HEK293T (cell line): ENCODE measurements around the gene CAMK1D.

Experiments
- CTCF ChIA-PET: fragments of 350-600 bp; formaldehyde crosslinking; extraction: SDS; loops from one replicate; lab custom pipeline; 2021; ENCODE audit warnings: antibody characterized with exemption, inconsistent platforms; lab: Yijun Ruan, JAX
- POLR2A ChIA-PET: fragments of 350-600 bp; formaldehyde crosslinking; extraction: SDS; loops from one replicate; lab custom pipeline; 2020; ENCODE audit warnings: antibody characterized with exemption, inconsistent platforms; lab: Yijun Ruan, JAX
- DNase-seq: peaks from one replicate; pipeline ENCODE4 v3.0.0; 2012; ENCODE audit warnings: mixed read lengths; ENCODE audit errors: extremely low spot score
- ARNT ChIP-seq: fragments of 450-650 bp; IDR thresholded peaks from 2 replicates; pipeline ENCODE4 v1.6.1; 2017; ENCODE audit warnings: mild to moderate bottlenecking
- BHLHE40 ChIP-seq: fragments of 450-650 bp; IDR thresholded peaks from 2 replicates; pipeline ENCODE4 v1.6.1; 2016; ENCODE audit warnings: mild to moderate bottlenecking, moderate library complexity, borderline replicate concordance
- CTBP1 ChIP-seq: fragments of 450-650 bp; IDR thresholded peaks from 2 replicates; pipeline ENCODE4 v1.6.1; 2016; ENCODE audit warnings: borderline replicate concordance
- ELF4 ChIP-seq: fragments of 450-650 bp; IDR thresholded peaks from 2 replicates; pipeline ENCODE4 v1.6.1; 2017; ENCODE audit warnings: antibody characterized with exemption
- FOXA1 ChIP-seq: fragments of 450-650 bp; IDR thresholded peaks from 2 replicates; pipeline ENCODE4 v1.6.1; 2016; ENCODE audit warnings: mild to moderate bottlenecking
- FOXK2 ChIP-seq: fragments of 450-650 bp; IDR thresholded peaks from 2 replicates; pipeline ENCODE4 v1.6.1; 2016; ENCODE audit warnings: mild to moderate bottlenecking
- FOXM1 ChIP-seq: fragments of 450-650 bp; IDR thresholded peaks from 2 replicates; pipeline ENCODE4 v1.6.1; 2017; ENCODE audit warnings: mild to moderate bottlenecking, borderline replicate concordance
- HDGF ChIP-seq: fragments of 450-650 bp; IDR thresholded peaks from 2 replicates; pipeline ENCODE4 v1.6.1; 2017; ENCODE audit warnings: antibody characterized with exemption, borderline replicate concordance
- L3MBTL2 ChIP-seq: fragments of 450-650 bp; conservative IDR thresholded peaks from 2 replicates; pipeline ENCODE4 v1.6.1; 2016; ENCODE audit warnings: mild to moderate bottlenecking
- LEF1 ChIP-seq: fragments of 450-650 bp; IDR thresholded peaks from 2 replicates; pipeline ENCODE4 v1.6.1; 2017; ENCODE audit warnings: mild to moderate bottlenecking, borderline replicate concordance
- NFRKB ChIP-seq: fragments of 450-650 bp; IDR thresholded peaks from 2 replicates; pipeline ENCODE4 v1.6.1; 2016; ENCODE audit warnings: mild to moderate bottlenecking, moderate library complexity
- SP1 ChIP-seq: fragments of 450-650 bp; IDR thresholded peaks from 2 replicates; pipeline ENCODE4 v1.6.1; 2017
- SUZ12 ChIP-seq: fragments of 450-650 bp; IDR thresholded peaks from 2 replicates; pipeline ENCODE4 v1.6.1; 2016; ENCODE audit warnings: mild to moderate bottlenecking
- TARDBP ChIP-seq: fragments of 450-650 bp; IDR thresholded peaks from 2 replicates; pipeline ENCODE4 v1.6.1; 2016
- ZNF384 ChIP-seq: fragments of 450-650 bp; IDR thresholded peaks from 2 replicates; pipeline ENCODE4 v1.6.1; 2016
- TF ChIP-seq, protein P1 (sequence below): fragments of 450-650 bp; IDR thresholded peaks from 2 replicates; pipeline ENCODE4 v1.6.1; 2016

Gene CAMK1D

DNA sequence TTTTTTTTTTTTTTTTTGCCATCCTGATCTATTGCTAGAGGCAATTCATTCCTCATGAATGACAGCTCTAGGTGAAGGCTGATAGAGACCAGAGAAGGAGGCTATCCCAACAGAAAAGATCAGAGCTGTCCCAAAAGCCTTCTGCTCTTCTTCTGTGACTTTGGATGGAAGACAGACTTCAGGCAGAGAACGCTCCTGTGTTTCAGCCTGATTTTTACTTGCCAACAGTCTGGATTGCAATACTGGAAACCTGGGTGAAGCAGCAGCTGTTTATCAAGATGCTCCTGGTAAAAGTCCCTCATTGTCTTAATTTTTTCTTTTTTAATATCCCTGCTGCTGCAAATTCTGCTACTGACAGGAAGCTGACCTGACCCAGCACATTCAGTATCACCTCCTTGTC lies 432.6 kb downstream of the CAMK1D start:
- CTCF ChIA-PET = interaction anchor here (0.7 to 1.3 kb wide), 11 partner anchors 9 to 318 kb away, joined by 3 to 12 read pairs (median 4); partner anchors contain the start of gene OPTN
- no peak for DNase-seq
- POLR2A ChIA-PET = no interaction called here
- TF ChIP-seq, protein P1, sequence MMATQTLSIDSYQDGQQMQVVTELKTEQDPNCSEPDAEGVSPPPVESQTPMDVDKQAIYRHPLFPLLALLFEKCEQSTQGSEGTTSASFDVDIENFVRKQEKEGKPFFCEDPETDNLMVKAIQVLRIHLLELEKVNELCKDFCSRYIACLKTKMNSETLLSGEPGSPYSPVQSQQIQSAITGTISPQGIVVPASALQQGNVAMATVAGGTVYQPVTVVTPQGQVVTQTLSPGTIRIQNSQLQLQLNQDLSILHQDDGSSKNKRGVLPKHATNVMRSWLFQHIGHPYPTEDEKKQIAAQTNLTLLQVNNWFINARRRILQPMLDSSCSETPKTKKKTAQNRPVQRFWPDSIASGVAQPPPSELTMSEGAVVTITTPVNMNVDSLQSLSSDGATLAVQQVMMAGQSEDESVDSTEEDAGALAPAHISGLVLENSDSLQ = no peak

DNA sequence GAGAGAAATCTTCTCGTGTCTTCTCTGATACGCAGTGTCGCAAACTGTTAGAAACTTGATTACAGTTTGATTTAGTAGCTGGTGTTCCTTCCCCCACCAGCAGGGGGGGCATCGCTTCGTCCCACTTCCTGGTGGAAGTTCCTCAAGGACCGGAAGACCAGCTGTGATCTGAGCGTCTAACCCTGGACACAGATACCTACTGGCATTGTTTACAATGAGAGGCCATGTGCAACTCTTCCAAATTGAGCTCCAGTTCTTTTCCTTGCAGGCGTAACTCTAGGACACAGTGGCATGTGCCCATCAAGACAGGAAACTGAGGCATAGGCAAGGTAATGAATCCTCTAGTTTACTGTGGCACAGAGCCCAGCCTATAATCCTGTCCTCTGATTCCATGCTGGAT lies 433.2 kb downstream of the CAMK1D start:
- peak; percentile 76 for DNase-seq
- TF ChIP-seq ELF4 (peak; percentile 64), FOXK2 (no peak)
- TF ChIP-seq, protein P1 = peak; percentile 66
- POLR2A ChIA-PET = interaction anchor here (0.5 kb wide), 1 partner anchor 1450 kb away, joined by 3 read pairs; no protein-coding TSS in a partner anchor
- CTCF ChIA-PET = interaction anchor here (0.7 to 1.3 kb wide), 12 partner anchors 10 to 317 kb away, joined by 3 to 12 read pairs (median 4); partner anchors contain the start of gene OPTN

DNA sequence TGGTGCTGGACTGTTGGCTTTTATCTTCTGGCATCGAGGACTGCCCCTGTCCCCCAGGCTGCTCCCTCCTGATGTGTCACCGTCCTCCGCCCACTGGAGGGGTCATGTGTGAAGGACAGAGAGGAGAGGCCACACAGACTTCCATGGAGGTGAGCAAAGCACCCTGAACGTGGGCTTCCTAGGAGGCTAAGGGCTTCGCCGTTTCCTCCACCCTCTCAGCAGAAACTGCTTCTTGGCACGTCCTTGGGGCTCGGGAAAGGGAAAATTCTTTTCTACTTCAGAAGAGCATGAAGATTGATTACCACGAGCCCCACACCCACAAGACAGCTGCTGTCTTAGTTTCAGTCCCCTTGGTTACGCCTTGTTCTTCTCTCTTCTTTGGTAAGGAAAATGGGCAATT lies 433.9 kb downstream of the CAMK1D start:
- TF ChIP-seq FOXK2 (no peak), SP1 (no peak), L3MBTL2 (no peak), ARNT (no peak), SUZ12 (no peak), LEF1 (no peak), NFRKB (no peak)
- TF ChIP-seq, protein P1 = no peak
- no peak for DNase-seq
- ChIA-PET CTCF (interaction anchor here (1.2 kb wide), 1 partner anchor 36 kb away, joined by 3 read pairs; no protein-coding TSS in a partner anchor), POLR2A (interaction anchor here (0.7 kb wide), 1 partner anchor 9 kb away, joined by 3 read pairs; no protein-coding TSS in a partner anchor)

DNA sequence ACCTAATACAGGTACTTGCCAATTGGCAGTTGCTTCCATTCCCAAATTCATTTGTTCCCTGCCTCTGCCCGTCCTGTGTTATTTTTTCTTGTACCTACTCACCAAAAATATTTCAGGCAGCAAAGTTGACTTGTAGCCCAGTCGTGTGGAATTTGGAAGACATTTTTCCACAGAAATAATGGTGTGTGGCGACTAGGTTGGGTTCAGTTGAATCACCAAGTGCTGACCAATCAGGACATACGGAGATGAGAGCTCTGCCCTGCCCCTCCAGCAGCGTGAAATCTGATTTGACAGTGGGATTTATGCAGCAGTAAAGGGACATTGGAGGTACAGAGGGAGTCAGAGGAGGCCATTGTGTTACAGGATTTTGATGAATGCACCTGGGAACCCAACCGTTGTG lies 435.3 kb downstream of the CAMK1D start:
- TF ChIP-seq LEF1 (no peak), CTBP1 (no peak), ELF4 (no peak), FOXM1 (no peak), FOXK2 (no peak), ZNF384 (no peak), BHLHE40 (no peak), L3MBTL2 (no peak)
- TF ChIP-seq, protein P1 = no peak
- DNase-seq = no peak
- POLR2A ChIA-PET = no interaction called here
- CTCF ChIA-PET = interaction anchor here (1.5 kb wide), 1 partner anchor 16 kb away, joined by 4 read pairs; no protein-coding TSS in a partner anchor

DNA sequence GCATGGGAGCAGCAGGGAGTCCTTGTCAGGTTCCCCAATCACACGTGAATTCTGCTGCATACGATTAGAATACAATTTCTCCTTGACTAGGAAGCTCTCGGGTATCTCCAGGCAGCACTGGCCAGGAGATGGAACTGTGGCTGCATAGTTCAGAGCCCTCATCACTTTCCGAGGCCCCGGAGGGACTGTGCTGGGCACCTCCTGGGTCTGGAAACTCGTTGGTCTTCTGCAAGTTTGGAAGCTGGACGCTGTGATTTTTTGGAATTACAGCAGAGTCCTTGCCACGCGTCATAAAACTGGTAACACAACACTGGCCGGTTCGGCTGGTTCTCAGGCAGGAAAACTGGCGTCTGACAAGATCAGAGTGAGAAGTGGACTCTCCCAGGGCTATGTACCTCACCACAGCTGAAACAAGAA lies 436.1 kb downstream of the CAMK1D start:
- ChIA-PET POLR2A (no interaction called here), CTCF (interaction anchor here (1.5 kb wide), 1 partner anchor 15 kb away, joined by 4 read pairs; no protein-coding TSS in a partner anchor)
- no peak for DNase-seq
- TF ChIP-seq LEF1 = no peak
- TF ChIP-seq FOXA1 = no peak
- TF ChIP-seq ZNF384 = no peak
- no peak for TF ChIP-seq FOXM1
- no peak for TF ChIP-seq TARDBP
- no peak for TF ChIP-seq CTBP1
- TF ChIP-seq FOXK2 = no peak
- TF ChIP-seq L3MBTL2 = no peak
- TF ChIP-seq SUZ12 = no peak
- no peak for TF ChIP-seq ELF4
- no peak for TF ChIP-seq HDGF
- no peak for TF ChIP-seq NFRKB
- no peak for TF ChIP-seq BHLHE40
- TF ChIP-seq SP1 = no peak
- TF ChIP-seq, protein P1 = no peak
- TF ChIP-seq ARNT = no peak

DNA sequence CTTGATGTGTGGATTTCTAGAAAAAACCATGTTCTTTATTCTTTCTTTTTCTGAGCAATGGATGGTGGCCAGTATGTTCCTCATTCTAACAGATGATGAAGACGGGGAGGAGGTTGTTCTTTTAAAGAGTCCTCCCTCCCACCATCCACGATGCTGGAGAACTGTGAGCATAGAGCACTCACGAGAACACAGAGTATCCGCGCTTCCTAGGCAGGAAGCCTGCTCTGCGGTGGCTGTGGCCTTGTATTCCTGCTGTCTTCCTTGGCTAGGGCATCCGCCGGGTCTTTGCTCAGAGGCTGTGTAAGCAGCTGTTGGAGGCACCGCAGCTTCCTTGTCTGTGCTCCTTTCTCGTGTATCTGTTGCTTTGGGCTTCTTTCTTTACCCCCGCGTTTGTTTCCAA lies 437.9 kb downstream of the CAMK1D start:
- CTCF ChIA-PET = no interaction called here
- TF ChIP-seq SUZ12 (no peak), FOXM1 (no peak), LEF1 (no peak), CTBP1 (no peak), BHLHE40 (no peak), FOXK2 (no peak), ZNF384 (no peak), SP1 (no peak), TARDBP (no peak), ARNT (no peak), L3MBTL2 (no peak)
- TF ChIP-seq, protein P1 = no peak
- no peak for DNase-seq
- POLR2A ChIA-PET = no interaction called here
